NCI-H1105 (cell line): ENCODE measurements around the gene SERPINA6.
"Not testable (repeated sequence)": the region's sequence is repeated elsewhere in the genome, so short reads cannot be mapped to it uniquely, and the experiment has no call there.

Experiments used
- DNase-seq: peaks from one replicate; lab custom pipeline; 2025; lab: John Stamatoyannopoulos, UW

The SERPINA6 gene

GRCh38 chr14:94291906-94292525 lies 31.1 kb downstream of the SERPINA6 start:
- DNase-seq, result no peak

- no peak for DNase-seq
Observed at GRCh38 chr14:94291159-94291905, 31.8 kb downstream of the SERPINA6 start.

- no peak for DNase-seq
Observed at GRCh38 chr14:94290197-94290596, 32.9 kb downstream of the SERPINA6 start.

- no peak for DNase-seq
Observed at GRCh38 chr14:94288610-94289465, 34.3 kb downstream of the SERPINA6 start.

GRCh38 chr14:94285158-94285557 lies 38.0 kb downstream of the SERPINA6 start:
- DNase-seq, result no peak

- no peak for DNase-seq
Observed at GRCh38 chr14:94284221-94284620, 38.9 kb downstream of the SERPINA6 start.

- DNase-seq, result no peak
Observed at GRCh38 chr14:94282991-94283723, 40.0 kb downstream of the SERPINA6 start.

- no peak for DNase-seq
Observed at GRCh38 chr14:94278731-94279130, 44.4 kb downstream of the SERPINA6 start.

GRCh38 chr14:94276898-94277561 lies 46.1 kb downstream of the SERPINA6 start:
- DNase-seq, result not testable (repeated sequence)

- no peak for DNase-seq
Observed at GRCh38 chr14:94269156-94269555, 54.0 kb downstream of the SERPINA6 start.

GRCh38 chr14:94268582-94268981 lies 54.6 kb downstream of the SERPINA6 start:
- not testable (repeated sequence) for DNase-seq

GRCh38 chr14:94267352-94267751 lies 55.8 kb downstream of the SERPINA6 start:
- no peak for DNase-seq

- not testable (repeated sequence) for DNase-seq
Observed at GRCh38 chr14:94264195-94264594, 58.9 kb downstream of the SERPINA6 start.
